HG02840 (cell line): Measurements from ENCODE around the gene VAMP8.
A peak's percentile ranks its signal among the peaks of the same experiment; 100 is the strongest.
"Not testable (repeated sequence)": the region's sequence is repeated elsewhere in the genome, so short reads cannot be mapped to it uniquely, and the experiment has no call there.

Experiments
- ATAC-seq: cut with Tn5 transposase; IDR thresholded peaks from one replicate; pipeline ENCODE4 v1.9.1; 2021; ENCODE audit warnings: mild to moderate bottlenecking, moderate library complexity, moderate number of reproducible peaks; ENCODE audit not compliant: unreplicated experiment, low FRiP score

VAMP8 gene

DNA sequence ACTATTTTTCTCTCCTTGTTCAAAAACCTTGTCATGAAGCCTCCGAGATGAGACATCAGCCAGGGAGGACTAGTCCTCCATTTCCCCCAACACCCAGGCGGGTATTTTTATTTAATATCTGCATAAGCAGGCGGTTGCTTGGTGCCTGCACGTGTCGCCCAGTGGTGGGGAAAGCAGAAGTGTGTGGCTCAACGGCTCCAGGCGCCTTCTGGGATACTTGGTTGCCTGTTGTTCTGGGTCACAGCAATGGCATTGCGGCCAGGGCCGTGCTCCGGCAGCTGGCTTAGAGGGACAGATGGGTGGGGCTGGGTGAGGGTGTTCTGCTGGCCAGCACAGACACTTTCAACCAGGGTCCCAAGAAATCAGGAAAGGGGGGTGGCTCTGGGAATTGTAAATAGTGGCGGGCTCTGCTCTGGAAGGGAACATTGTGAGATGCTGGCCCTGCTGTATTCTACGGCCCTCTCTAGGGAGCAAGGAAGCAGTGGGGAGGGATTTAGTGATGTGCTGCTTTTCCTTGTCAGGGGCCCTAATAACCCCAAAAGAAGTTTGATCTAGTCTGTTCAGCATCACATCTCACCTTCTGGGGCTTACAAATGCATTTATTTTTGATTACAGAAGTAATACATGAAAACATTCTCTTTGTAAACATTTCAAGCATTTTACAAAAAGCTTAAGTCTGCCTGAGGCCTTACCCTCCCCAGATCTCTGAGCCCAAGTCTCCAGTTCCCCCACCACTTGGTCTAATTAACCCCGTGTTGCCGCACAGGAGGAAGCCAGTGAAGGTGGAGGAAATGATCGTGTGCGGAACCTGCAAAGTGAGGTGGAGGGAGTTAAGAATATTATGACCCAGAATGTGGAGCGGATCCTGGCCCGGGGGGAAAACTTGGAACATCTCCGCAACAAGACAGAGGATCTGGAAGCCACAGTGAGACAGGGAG is 1.1 kb downstream of the VAMP8 start:
- ATAC-seq = no peak

DNA sequence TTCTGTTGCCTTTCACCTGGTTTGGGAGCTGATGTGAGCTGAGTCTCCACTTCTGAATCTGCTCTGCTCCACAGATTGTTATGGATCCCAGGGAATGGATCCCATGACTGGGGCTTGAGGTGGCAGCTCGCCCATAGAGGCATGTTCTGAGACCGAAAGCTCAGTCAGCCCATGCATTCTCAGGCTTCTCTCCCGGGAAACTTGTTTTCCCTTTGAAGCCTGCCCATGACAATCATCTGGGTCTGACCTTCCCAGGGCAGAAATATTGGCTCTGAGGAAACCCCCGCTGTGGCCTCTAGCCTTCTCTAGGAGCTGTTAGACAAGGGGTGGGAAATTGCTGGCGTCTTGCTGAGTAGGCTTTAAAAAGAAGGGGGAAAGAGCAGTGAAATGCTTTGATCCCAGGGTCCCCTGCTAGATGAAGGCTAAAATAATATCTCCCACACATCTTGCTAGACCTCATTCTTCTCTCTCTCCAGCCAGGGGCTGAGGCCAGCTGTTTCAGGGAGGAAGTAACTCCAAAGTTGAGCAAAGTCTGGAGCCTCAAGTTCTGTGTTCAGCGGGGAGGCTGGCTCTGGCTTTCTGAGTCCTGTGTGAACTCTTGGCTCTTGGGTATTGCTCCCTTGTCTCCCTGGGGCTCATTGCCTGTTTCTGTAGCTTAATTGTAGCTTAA is 2.0 kb downstream of the VAMP8 start:
- ATAC-seq = no peak

GRCh38 chr2:85580206-85580605 is 2.8 kb downstream of the VAMP8 start:
- ATAC-seq = no peak

GRCh38 chr2:85582492-85582891 is 5.1 kb downstream of the VAMP8 start:
- ATAC-seq = no peak

DNA sequence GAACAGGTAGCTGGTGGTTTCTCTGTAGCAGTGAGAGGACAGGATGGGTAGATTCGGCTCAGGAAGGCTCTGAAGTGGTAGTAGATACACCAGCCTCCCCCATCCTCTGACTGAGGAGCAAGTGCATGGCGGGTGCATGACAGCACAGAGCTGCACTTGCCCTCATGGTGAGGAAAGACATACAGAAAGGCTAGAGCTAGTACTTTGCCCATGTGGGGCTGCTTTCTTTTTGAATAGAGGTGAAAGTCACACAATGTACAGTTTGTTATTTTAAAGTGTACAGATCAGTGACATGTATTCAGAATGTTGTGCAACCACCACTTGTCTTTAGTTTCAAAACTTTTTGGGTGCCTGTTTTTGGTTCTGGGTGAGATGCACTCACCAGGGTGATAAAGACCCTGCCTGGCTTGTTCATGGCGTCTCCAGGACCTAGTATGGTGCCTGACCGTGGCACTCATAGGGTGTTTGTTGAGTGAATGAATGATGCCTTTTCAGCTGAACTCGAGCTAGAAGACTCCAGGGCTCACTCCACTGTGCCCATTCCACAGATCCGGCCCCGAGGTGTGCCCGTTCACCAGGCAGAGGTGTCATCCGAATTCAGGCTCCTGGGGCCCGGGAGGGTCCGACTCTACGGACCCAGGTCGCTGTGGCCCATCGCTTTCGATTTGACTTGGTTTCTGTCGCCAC is 6.4 kb downstream of the VAMP8 start:
- ATAC-seq = no peak

GRCh38 chr2:85584354-85584856 is 7.0 kb downstream of the VAMP8 start, which contains the start of gene VAMP5:
TSS of gene VAMP5 (plus strand) at chr2:85584431. CDS start at chr2:85584491, 60 bp downstream.
- ATAC-seq = peak; percentile 49

DNA sequence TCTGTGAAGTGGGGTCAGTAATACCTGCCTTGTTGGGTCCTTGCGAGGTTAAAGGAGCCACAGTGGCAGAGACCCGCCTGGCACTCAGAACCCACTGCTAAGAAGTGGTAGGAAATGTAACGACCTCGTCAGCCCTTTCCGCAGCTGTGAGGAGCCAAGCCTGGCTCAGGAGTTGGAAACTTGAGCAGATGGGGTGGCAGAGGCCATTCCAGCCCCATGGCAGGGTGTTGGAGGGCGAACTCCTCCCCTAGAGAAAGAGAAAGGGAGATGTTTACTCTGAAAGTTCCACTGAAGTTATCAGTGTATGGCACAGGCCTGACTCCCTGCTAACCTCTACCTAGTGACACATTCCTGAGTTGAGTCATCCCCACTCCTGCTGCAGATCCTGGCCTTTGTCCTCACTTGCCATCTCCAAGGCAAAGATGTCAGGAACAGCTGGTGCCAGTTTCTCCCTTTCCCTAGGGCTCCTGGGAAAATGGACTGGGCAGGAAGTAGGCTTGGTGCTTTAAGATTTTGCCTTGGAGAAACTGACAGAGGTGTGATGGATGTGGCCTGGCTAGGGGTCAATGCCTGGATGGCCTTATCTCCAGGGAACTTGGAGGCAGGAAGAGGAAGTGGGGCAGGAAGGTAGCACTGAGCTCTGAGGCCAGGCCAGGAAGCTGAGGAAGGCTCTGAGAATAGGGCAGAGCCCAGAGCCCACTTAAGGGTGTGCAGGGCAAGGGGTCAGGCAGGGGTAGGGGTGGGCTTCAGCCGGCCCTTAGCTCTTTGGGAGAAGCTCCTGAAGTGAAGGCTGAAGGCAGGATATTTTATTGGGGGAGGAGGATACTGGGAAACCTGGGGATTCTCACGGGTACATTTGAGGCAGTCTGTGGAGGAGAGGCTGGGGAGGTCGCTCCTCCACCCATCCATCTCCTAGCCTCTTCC is 7.7 kb downstream of the VAMP8 start:
- ATAC-seq = peak; percentile 24

DNA sequence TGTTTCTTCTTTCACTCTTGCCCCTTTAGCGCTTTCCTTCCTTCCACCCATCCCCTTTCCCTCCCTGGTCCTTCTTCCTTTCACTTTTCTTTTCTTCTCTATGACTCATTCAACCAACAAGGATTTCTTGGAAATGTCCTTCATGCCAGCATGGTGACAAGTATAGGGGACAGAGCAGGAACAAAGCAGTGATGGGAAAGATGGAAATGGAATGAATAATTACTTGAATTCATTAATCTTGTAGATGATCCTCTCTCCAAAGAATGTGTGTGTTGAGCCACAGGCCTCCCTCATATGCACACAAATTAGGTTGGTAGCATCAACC is 8.4 kb downstream of the VAMP8 start:
- no peak for ATAC-seq

DNA sequence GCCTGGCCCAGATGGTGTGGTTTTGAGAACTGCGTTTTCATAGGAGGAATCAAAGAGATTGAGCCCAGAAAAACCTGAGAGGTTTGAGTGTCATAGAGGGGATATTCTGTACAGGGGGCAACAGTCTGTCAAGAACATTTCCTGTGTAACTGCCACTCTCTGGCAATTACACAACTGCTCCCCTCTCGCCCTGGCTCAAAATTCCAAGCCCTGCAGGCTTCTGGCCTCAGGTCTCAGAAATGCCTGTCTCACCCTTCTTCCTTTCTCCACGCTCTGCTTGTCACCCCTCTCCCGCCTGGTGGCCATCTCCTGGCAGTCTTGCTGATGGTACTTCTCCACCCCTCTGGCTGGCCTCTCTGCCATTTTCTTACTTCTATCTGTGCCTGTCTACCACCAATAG is 10.8 kb downstream of the VAMP8 start:
- ATAC-seq = no peak

DNA sequence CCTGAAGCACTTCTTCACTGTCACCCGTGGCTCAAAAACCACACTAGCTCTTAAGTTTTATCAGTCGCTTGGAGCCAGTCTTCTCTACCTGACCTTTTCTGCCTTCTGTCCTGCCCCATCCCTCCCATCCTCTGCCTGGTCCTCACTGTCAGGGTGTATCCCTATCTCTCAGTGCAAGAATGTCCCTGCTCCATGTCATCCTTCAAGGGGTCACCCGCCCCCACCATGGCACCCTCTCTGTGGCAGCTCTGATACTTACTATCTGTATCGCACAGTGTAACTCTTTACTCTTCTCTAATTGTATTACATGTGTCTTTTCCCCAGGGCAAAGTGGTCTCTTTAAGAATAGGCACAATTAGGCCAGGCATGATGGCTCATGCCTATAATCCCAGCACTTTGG is 11.3 kb downstream of the VAMP8 start:
- ATAC-seq = no peak

GRCh38 chr2:85589181-85589580 is 11.8 kb downstream of the VAMP8 start:
- ATAC-seq = no peak

DNA sequence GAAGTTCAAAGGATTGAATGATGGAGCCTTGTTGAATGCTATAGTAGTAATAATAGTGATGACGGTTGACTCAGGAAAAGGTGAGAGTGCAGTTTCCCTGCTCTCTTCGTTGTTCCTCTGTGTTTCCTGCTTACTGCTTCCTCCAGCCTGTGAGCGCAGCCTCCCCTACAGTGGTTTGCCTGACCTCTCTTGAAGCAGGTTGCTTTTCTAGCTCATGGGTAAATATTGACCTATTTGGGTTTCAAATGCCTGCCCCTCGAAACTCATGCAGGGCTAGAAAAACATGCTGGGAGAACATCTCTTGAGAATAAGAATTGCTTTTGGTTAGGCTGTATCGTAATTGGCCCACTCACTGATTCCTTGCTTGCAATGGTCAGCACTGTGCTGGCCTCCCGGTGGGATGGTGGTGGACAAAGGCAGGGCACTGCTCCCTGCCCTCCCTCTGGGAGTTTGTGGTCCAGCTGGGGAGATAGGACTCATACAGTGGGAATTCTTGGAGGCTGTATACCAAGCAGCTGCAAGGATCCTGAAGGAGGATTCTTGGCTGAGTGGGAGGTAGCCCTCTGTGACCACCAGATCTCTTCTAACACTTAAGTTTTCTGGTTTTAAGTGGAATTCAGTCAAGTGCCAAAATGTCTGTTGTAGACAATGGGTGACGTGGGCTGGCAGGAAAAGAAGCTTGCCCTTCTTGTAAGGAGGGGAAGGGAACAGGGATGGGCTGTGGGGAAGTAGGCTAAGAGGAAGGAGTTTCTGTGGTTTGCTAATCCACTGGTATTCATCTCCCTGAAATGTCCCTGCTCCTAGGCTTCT is 12.8 kb downstream of the VAMP8 start:
- no peak for ATAC-seq

- ATAC-seq = no peak
Observed at GRCh38 chr2:85590950-85591349, 13.6 kb downstream of the VAMP8 start.

DNA sequence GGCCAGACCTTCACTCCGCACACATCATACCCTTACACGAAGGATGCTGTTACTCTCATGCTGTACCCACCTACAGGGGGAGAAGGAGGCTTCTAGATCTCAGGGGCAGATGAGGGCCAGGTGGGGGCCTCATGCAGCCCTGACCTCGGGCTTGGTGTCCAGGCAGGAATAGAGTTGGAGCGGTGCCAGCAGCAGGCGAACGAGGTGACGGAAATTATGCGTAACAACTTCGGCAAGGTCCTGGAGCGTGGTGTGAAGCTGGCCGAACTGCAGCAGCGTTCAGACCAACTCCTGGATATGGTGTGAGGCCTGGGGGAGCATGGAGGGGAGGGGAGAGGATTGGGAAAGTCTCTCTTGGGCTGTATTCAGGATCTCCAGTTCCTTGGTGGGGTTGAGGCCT is 14.2 kb downstream of the VAMP8 start:
- ATAC-seq = no peak

GRCh38 chr2:85592299-85592698 is 14.9 kb downstream of the VAMP8 start:
- not testable (repeated sequence) for ATAC-seq

DNA sequence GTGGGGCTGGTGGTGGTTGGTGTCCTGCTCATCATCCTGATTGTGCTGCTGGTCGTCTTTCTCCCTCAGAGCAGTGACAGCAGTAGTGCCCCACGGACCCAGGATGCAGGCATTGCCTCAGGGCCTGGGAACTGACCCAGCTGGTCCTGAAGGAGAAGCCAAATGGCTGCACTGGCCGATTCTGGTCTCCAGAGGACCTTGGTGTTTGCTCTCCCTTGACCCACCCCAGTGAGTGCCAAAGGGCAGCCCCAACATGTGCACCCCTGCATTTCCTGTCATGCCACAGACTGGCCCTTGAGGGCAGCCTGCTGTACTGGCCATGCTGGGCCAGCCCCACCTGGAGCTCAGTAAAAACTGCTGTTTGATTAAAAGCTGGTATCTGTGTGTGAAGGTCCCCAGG is 15.6 kb downstream of the VAMP8 start:
- no peak for ATAC-seq

GRCh38 chr2:85594715-85595300 is 17.4 kb downstream of the VAMP8 start:
- no peak for ATAC-seq

DNA sequence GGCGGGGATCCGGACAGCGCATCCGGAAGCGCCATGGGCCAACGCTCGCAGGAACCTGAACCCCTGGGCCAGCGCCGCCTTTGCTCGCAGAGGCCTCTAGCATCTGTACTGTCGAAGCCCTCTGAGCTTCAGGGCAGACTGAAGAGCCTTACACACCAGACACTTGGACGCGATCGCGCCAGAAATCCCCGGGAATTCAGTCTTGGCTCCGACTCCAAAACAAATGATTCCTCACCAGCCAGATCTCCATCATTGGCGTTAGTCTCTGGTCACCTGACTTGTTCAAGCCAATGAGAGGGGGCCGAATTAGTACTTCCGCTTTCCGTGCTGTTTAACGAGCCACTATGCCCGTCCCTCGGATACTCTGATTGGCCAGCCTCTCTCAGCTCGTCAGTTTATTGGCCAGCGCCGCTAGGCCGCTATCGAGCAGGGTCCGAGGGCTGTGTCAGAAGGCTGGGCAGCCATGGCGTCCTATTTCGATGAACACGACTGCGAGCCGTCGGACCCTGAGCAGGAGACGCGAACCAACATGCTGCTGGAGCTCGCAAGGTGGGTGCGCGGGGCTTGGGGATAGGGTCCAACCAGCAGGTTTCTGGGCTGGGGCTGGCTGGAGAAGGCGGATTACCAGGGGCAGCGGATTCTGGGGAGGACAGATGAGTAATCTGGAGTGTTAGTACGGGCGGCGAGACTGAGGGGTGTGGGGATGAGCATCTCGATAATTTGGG is 18.1 kb downstream of the VAMP8 start, which contains the start of gene RNF181:
Gene RNF181, plus strand, starts transcription at position 445 of the 725 bp plus-strand sequence. Its CDS starts 19 bp downstream, at position 464.
- ATAC-seq = peak; percentile 98
